PC-9 (cell line): ENCODE results near the gene C3orf20.

Source experiments
- EZH2 ChIP-seq: fragments of 200-600 bp; sonication (generic); IDR thresholded peaks from 2 replicates; pipeline ENCODE4 v1.8.0; 2017; ENCODE audit warnings: antibody characterized with exemption, low read depth
- TF ChIP-seq, protein P1 (sequence below): fragments of 200-600 bp; sonication (generic); conservative IDR thresholded peaks from 2 replicates; pipeline ENCODE4 v1.6.1; 2017; ENCODE audit warnings: mixed run types, antibody characterized with exemption, mild to moderate bottlenecking, moderate library complexity

DNA sequence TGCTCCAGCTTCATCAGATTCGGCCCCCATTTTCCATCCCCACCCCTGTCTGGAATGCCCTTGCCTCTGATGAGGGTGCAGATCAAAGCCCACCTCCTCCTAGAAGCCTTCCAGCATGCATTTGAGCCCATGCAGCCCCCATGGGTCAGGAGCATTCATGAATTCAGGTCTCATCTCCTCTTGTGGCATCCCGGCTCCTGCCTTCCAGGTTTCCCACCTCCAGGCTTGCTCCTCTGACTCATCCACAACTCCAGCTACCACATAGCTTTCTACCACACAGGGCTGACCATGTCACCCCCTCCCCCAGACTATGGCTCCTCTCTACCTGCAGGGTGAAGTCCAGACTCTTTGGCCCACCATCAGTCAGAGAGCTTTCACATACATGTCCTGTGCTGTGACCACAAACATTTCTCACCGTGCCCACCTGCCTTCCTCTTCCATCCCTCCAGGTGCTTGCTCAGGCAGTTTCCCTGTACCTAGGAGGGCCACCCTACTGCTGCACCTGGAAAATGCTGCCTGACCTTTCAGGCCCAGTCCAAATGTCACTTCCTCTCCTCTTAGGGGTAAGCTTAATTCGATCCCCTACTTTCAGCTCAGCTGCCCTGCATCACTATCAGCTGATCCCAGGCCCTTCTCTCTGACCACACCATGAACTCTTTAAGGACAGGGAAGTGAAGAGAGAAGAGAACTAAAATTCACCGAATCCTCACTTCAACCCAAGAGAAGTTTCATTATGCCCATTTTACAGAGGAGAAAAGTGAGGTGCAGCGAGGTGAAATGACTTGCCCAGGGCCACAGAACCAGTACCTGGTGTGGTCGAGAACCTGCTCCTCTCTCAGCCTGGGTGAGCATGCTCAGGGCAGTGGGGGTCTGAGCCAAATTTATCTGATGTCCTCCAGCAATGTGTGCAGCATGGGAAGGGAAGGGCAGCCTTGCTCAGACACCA, 130.2 kb downstream of the C3orf20 start:
- TF ChIP-seq, protein P1, sequence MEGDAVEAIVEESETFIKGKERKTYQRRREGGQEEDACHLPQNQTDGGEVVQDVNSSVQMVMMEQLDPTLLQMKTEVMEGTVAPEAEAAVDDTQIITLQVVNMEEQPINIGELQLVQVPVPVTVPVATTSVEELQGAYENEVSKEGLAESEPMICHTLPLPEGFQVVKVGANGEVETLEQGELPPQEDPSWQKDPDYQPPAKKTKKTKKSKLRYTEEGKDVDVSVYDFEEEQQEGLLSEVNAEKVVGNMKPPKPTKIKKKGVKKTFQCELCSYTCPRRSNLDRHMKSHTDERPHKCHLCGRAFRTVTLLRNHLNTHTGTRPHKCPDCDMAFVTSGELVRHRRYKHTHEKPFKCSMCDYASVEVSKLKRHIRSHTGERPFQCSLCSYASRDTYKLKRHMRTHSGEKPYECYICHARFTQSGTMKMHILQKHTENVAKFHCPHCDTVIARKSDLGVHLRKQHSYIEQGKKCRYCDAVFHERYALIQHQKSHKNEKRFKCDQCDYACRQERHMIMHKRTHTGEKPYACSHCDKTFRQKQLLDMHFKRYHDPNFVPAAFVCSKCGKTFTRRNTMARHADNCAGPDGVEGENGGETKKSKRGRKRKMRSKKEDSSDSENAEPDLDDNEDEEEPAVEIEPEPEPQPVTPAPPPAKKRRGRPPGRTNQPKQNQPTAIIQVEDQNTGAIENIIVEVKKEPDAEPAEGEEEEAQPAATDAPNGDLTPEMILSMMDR: no peak
- no peak for TF ChIP-seq EZH2
